AG04450 (cell line): ENCODE data around the gene DHRS1. TPM values are rescaled to one million over a fixed set of nuclear protein-coding genes. Genes with fewer than 3 reads are reported as not detected.
A peak's percentile ranks its signal among the peaks of the same experiment; 100 is the strongest.
"Not testable (repeated sequence)": the region's sequence is repeated elsewhere in the genome, so short reads cannot be mapped to it uniquely, and the experiment has no call there.

Experiments
- CTCF ChIA-PET: fragments of 300-600, 350-600 bp; formaldehyde crosslinking; extraction: SDS; loops from one replicate; lab custom pipeline; 2022; ENCODE audit warnings: antibody characterized with exemption, inconsistent platforms; lab: Charles Lee
- POLR2A ChIA-PET: fragments of 350-600 bp; formaldehyde crosslinking; extraction: SDS; loops from one replicate; lab custom pipeline; 2021; ENCODE audit warnings: antibody characterized with exemption, inconsistent platforms; lab: Yijun Ruan, JAX
- DNase-seq: peaks from one replicate; pipeline ENCODE4 v3.0.0-alpha.2; 2011; ENCODE audit warnings: low read depth, low spot score
- H3K27ac ChIP-seq: one replicate; pipeline ENCODE4 v1.5.1; 2012; ENCODE audit warnings: low read depth, low read length, control low read depth
- H3K27me3 ChIP-seq: one replicate; pipeline ENCODE4 v1.6.0; 2012; ENCODE audit warnings: low read length; ENCODE audit not compliant: control insufficient read depth, insufficient read depth
- H3K4me3 ChIP-seq: 2 replicates; pipeline ENCODE4 v1.5.1; 2011; ENCODE audit warnings: mild to moderate bottlenecking, low read depth, low read length, control low read depth
- H3K9me3 ChIP-seq: 2 replicates; pipeline ENCODE4 v1.5.1; 2012; ENCODE audit warnings: low read length; ENCODE audit not compliant: control insufficient read depth, insufficient read depth
- polyA plus RNA-seq: library from polyadenylated mRNA; depleted of rRNA; stranded (reverse); fragments of >200 nt; gene quantifications from 2 replicates; pipeline ENCODE4 v1.2.3, GENCODE V29; 2011
- TF ChIP-seq, protein P1 (sequence below): IDR thresholded peaks from 2 replicates; pipeline ENCODE4 v1.5.1; 2011; ENCODE audit warnings: low read depth, low read length, control low read depth, inconsistent platforms

DHRS1 gene
- polyA plus RNA-seq, 1 experiment = 33.8 TPM

DNA sequence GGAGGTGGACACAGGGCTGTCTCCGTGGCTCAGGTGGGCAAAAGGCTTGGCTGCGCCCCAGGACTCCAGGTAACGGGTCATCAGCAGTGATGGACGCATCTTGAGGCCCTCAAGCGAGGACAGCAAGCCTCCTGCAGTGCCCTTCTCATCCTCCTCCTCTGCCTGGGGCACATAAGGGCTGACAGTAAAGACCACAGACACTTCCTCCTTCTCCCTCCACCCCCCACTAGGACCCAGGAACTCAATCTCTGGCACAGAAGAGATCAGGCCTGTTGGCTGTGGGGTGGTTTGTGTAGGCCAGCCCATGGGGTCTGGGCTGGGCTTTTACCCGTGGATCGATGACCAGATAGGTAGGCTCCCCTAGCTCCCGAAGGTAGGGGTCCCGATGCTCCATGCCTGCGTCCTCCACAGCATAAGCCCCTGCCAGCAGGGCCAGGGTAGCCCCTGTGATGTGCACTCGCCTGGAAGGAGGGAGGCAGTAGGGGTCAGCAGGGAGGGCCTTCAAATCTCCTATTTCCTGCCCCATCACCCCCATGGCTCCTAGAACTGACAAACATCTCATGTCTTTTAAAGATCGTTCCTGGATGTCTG lies 29.6 kb upstream of the DHRS1 start:
- ChIA-PET POLR2A (interaction anchor here (0.6 kb wide), 2 partner anchors 26 to 101 kb away, joined by 4 read pairs; partner anchors contain the start of gene KHNYN), CTCF (interaction anchor here (0.8 to 21.9 kb wide), 5 partner anchors 22 to 112 kb away, joined by 4 to 712 read pairs (median 5); partner anchors contain the start of genes CBLN3, CIDEB and KHNYN)
- no peak overlapping the region for H3K27ac ChIP-seq
- no peak for DNase-seq
- H3K27me3 ChIP-seq = peaks cover 33% of the 10 kb centered on the region
- H3K4me3 ChIP-seq = no peak overlapping the region
- TF ChIP-seq, protein P1, sequence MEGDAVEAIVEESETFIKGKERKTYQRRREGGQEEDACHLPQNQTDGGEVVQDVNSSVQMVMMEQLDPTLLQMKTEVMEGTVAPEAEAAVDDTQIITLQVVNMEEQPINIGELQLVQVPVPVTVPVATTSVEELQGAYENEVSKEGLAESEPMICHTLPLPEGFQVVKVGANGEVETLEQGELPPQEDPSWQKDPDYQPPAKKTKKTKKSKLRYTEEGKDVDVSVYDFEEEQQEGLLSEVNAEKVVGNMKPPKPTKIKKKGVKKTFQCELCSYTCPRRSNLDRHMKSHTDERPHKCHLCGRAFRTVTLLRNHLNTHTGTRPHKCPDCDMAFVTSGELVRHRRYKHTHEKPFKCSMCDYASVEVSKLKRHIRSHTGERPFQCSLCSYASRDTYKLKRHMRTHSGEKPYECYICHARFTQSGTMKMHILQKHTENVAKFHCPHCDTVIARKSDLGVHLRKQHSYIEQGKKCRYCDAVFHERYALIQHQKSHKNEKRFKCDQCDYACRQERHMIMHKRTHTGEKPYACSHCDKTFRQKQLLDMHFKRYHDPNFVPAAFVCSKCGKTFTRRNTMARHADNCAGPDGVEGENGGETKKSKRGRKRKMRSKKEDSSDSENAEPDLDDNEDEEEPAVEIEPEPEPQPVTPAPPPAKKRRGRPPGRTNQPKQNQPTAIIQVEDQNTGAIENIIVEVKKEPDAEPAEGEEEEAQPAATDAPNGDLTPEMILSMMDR = no peak
- no peaks in the 10 kb centered on the region; the same call in 1 of the 2 replicates for H3K9me3 ChIP-seq

DNA sequence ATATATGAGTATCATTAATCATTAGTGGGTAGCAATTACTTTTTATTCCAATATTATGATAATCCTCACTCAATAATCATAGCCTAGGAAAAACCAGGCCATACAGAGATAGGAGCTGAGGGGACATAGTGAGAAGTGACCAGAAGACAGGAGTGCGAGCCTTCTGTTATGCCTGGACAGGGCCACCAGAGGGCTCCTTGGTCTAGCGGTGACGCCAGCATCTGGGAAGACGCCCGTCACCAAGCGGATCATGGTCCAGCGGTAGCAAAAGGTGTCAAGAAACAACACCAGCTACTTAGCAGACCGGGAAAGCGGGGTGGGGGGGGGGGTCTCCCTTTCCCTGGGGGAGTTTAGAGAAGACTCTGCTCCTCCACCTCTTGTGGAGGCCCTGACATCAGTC lies 28.3 kb upstream of the DHRS1 start:
- POLR2A ChIA-PET, H3K27ac ChIP-seq, H3K9me3 ChIP-seq, DNase-seq, H3K4me3 ChIP-seq: not testable (repeated sequence)
- CTCF ChIA-PET = interaction anchor here (1.2 to 21.9 kb wide), 4 partner anchors 19 to 114 kb away, joined by 5 to 712 read pairs (median 18); partner anchors contain the start of genes CBLN3, CIDEB and KHNYN
- TF ChIP-seq, protein P1 = peak; percentile 36
- peaks cover 31% of the 10 kb centered on the region for H3K27me3 ChIP-seq

DNA sequence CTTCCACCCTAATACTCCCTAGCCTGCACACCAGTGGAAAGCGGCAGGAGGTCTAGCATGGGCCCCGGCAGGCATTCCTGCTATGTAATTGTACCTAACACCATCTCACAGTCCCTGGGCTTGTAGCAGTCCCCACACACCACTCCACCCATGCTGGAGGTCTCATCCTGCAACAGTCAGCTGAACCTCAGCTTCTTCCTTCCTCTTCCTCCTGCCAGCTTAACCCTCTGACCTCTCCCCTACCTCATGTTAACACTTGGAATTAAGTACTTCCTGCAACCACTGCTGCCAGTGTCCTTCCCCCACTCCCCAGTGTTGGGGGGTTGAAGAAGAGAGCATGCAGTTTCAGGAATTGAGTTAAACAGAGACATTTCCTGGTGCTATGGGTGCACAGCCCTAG lies 27.7 kb upstream of the DHRS1 start:
- TF ChIP-seq, protein P1 = no peak
- Histone ChIP-seq H3K27me3 (peaks cover 28% of the 10 kb centered on the region), H3K27ac (no peak overlapping the region), H3K9me3 (no peaks in the 10 kb centered on the region; the same call in 1 of the 2 replicates), H3K4me3 (no peak overlapping the region)
- no peak for DNase-seq
- CTCF ChIA-PET = interaction anchor here (1.2 to 21.9 kb wide), 4 partner anchors 20 to 106 kb away, joined by 3 to 712 read pairs (median 18); partner anchors contain the start of genes CBLN3, CIDEB and KHNYN
- POLR2A ChIA-PET = interaction anchor here (0.9 kb wide), 1 partner anchor 39 kb away, joined by 6 read pairs; no protein-coding TSS in a partner anchor

DNA sequence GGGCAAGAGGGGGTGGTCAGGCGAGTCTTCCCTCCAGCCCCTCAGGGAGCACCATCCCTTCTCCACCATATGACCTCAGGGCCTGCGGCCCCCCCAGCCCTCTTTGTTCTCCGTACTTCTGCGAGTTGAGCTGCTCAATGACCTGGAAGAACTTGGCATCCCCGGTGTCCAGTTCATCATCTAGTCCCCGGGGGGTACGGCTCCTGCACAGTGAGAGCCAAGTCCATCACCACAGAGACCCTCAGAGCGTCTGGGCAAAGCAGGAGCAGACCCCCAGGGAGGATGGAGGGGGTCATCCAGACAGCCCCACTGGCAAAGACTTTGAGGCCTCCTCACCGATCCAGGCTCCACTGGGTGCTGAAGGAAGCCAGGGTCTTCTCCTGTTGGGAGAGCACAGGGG lies 26.4 kb upstream of the DHRS1 start:
- POLR2A ChIA-PET = no interaction called here
- CTCF ChIA-PET = interaction anchor here (0.8 to 21.9 kb wide), 3 partner anchors 18 to 107 kb away, joined by 6 to 712 read pairs (median 29); partner anchors contain the start of genes CBLN3, CIDEB and KHNYN
- Histone ChIP-seq H3K4me3 (no peak overlapping the region), H3K27ac (no peak overlapping the region), H3K27me3 (peaks cover 29% of the 10 kb centered on the region), H3K9me3 (no peaks in the 10 kb centered on the region; the same call in 1 of the 2 replicates)
- TF ChIP-seq, protein P1 = no peak
- DNase-seq = no peak

DNA sequence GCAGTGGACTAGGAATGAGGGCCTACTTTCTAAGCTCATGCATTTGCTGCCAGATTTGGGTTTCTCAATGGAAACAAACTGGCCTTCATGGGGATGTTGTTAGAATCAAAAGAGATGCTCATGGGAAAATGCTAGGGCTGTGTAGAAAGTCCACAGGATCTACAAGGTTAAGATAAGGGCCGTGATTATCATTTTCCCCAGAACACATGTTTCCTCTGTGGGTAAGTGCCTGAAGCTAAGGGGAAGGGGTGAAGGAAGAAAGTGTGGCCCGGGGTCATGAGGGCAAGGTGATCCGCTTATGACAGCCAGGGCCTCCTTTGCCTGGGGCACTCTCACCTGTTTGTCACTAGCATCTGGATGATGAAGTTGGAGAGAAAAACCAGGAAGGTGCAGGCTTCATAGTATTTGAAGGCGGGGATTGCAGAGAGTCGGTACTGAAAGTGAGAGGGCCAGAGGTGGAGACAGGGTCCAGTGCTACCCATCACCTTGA lies 25.5 kb upstream of the DHRS1 start:
- no peaks in the 10 kb centered on the region; the same call in 1 of the 2 replicates for H3K9me3 ChIP-seq
- ChIA-PET POLR2A (interaction anchor here (1.1 kb wide), 1 partner anchor 113 kb away, joined by 4 read pairs; no protein-coding TSS in a partner anchor), CTCF (interaction anchor here (1.6 to 21.9 kb wide), 3 partner anchors 8 to 108 kb away, joined by 19 to 712 read pairs (median 38); partner anchors contain the start of genes CBLN3, CIDEB, KHNYN and LTB4R2)
- DNase-seq = no peak
- TF ChIP-seq, protein P1 = no peak
- H3K27me3 ChIP-seq = peaks cover 29% of the 10 kb centered on the region
- no peak overlapping the region for H3K27ac ChIP-seq
- H3K4me3 ChIP-seq = no peak overlapping the region
